OCI-LY3 (cell line): ENCODE results near the gene FEM1B.

Experiments
- CTCF ChIP-seq: fragments of 200-600, 300-600 bp; sonication (generic); IDR thresholded peaks from 2 replicates; pipeline ENCODE4 v1.5.1; 2014; ENCODE audit warnings: antibody characterized with exemption, low read length, low read depth
- EZH2phosphoT487 ChIP-seq: fragments of 200-600 bp; shearing (Covaris generic); IDR thresholded peaks from 2 replicates; pipeline ENCODE4 v1.6.1; 2018; ENCODE audit warnings: antibody characterized with exemption, mixed run types, low read depth

- TF ChIP-seq CTCF (no peak), EZH2phosphoT487 (no peak)
Observed at GRCh38 chr15:68332266-68332665, 54.7 kb downstream of the FEM1B start.
